Measurements from ENCODE around the gene EAF2.

EAF2 gene

GRCh38 chr3:121863801-121864200 lies 28.8 kb downstream of the EAF2 start:
- no peak for DNase-seq

GRCh38 chr3:121869736-121870135 lies 34.7 kb downstream of the EAF2 start:
- DNase-seq, result no peak

GRCh38 chr3:121870717-121871116 lies 35.7 kb downstream of the EAF2 start:
- DNase-seq, result no peak

GRCh38 chr3:121871430-121871829 lies 36.4 kb downstream of the EAF2 start:
- no peak for DNase-seq

- no peak for DNase-seq
Measured at GRCh38 chr3:121878411-121878810, 43.4 kb downstream of the EAF2 start.

- no peak for DNase-seq
Measured at GRCh38 chr3:121883507-121883906, 48.5 kb downstream of the EAF2 start.

GRCh38 chr3:121885386-121885785 lies 50.4 kb downstream of the EAF2 start:
- DNase-seq, result no peak

GRCh38 chr3:121894301-121894990 lies 59.4 kb downstream of the EAF2 start, which contains the start of gene SLC15A2:
SLC15A2 (plus strand) TSS chr3:121894401; CDS start chr3:121894477, 76 bp downstream.
- DNase-seq, result no peak

- DNase-seq, result no peak
Measured at GRCh38 chr3:121895121-121895520, 60.1 kb downstream of the EAF2 start.

- DNase-seq, result no peak
Measured at GRCh38 chr3:121895736-121896135, 60.7 kb downstream of the EAF2 start.

- DNase-seq, result no peak
Measured at GRCh38 chr3:121896823-121897222, 61.8 kb downstream of the EAF2 start.

GRCh38 chr3:121897296-121897695 lies 62.3 kb downstream of the EAF2 start:
- no peak for DNase-seq

- DNase-seq, result no peak
Measured at GRCh38 chr3:121913305-121913990, 78.4 kb downstream of the EAF2 start.

- DNase-seq, result no peak
Measured at GRCh38 chr3:121914081-121914998, 79.3 kb downstream of the EAF2 start.

GRCh38 chr3:121916189-121916588 lies 81.2 kb downstream of the EAF2 start:
- DNase-seq, result no peak

- DNase-seq, result no peak
Measured at GRCh38 chr3:121918779-121919483, 83.9 kb downstream of the EAF2 start.

- no peak for DNase-seq
Measured at GRCh38 chr3:121924734-121925133, 89.7 kb downstream of the EAF2 start.

- no peak for DNase-seq
Measured at GRCh38 chr3:121926380-121926779, 91.4 kb downstream of the EAF2 start.
